HG02973 (cell line): ENCODE results near the gene ADTRP.
A peak's percentile ranks its signal among the peaks of the same experiment; 100 is the strongest.

Source experiments
- ATAC-seq: cut with Tn5 transposase; IDR thresholded peaks from one replicate; pipeline ENCODE4 v1.9.1; 2021; ENCODE audit warnings: moderate library complexity; ENCODE audit not compliant: unreplicated experiment

The ADTRP gene

GRCh38 chr6:11760015-11760473, 18.6 kb downstream of the ADTRP start:
- no peak for ATAC-seq

- ATAC-seq = no peak
Measured at GRCh38 chr6:11758878-11759277, 19.7 kb downstream of the ADTRP start.

- no peak for ATAC-seq
Measured at GRCh38 chr6:11756726-11757125, 21.9 kb downstream of the ADTRP start.

DNA sequence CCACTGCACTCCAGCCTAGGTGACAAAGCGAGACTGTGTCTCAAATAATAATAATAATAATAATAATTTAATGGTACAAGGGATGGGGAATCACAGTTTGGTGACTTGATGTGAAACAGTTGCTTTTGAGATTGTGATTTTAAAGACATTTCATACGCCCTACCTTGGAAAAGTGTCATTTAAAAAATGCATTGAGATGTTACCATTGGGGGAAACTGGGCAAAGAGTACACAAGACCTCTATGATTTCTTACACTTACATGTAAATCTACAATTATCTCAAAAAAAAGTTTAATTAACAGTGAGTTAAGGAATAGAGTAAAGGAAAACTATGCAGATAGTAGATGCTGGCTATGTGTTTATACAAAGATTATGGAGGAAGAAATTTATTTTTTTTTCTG, 22.3 kb downstream of the ADTRP start:
- ATAC-seq = no peak

DNA sequence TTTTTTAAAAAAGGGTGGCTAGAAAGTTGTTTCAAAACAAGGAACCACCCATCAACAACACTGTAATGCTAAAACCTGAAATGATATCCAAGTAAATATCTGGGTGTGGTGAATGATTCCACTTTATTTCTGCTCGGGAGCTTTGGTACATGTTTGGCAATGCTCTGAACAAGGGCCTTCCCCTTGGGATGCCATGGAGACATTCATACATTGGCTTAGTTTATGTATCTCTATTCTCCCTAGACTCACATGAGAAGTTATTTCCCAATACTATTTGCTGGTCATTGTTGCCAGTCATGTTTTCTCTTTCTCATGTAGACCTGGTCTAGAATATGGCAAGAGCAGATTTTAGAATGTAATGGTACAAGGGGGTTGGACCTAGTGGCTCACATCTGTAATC, 22.9 kb downstream of the ADTRP start:
- ATAC-seq = no peak

DNA sequence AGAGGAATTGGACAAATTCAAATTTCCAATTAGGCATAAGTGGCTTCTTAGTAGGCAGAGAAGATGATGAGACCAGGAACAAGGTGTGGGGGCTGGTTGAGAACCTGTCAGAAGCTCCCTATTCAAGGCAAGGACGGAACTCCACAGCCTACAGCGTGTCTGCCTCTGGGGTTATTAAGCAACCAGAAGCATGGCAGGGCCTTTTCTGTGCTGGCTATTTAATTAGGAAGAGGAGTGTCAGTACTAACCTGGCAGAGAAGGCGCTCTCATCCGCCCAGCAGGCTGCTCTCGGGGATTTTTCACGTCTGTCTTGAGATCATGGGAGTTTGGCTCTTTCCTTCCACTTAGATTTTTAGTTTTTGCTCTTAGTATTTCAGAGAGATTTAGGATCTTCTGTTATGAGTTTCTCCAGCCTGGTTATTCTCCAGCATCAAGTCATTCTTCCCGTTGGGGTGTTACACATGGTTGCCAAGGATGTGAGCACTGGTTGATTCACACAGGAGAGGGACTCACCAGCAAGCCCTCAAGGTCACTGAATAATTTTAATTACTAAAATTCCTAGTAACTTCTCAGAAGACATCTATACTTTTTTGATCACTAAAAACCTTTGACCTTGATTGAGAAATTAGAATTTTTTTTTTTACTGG, 23.9 kb downstream of the ADTRP start:
- no peak for ATAC-seq

DNA sequence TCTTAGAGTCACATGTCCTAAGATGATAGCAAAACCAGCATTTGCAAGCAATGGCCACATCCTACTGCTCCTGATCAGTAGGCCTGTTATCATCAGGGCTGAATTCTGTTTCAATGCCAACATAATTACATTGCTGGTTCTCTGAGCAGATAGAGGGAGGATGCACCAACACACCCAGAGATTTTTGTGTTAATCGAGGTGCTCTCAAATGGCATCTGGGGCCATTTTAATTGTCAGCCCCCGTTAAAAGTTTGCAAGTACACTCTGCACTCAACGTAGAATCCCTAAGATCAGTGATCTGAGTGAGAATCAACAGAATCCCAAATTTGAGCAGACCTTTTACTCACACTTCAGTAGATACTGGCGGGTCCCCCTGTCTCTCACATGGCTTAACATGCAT, 24.8 kb downstream of the ADTRP start:
- ATAC-seq = no peak

DNA sequence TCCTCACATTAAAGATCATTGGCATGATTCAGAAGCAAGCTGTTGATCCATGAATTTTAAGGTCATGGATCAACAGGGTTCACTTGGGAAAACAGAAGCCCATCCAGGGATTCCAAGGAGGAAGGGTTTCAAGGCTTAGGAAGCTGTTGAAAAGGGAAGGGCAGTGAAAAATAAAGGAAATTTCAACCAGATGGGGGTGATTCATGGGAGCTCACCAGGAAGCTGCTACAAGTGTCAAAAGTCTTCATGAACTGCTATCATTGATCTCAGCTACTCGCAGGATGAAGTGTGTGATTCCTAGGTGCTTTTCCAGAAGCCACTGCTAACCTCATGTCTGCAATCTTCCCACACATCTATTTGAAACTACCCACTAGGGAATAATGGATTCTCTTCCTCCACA, 26.2 kb downstream of the ADTRP start:
- no peak for ATAC-seq

DNA sequence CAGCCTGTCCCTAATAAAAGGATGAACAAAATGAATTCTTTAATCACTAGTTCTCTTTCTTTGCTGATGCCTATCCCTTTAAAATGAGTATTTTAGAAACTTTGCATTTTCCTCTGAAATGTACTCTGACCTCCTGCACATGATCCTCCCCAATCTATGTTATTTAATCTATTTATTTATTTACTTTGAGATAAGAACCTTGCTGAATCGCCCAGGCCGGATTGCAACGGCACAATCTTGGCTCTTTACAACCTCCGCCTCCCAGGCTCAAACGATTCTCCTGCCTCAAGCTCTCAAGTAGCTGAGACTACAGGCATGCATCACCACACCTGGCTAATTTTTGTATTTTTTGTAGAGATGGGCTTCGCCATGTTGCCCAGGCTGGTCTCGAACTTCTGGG, 27.9 kb downstream of the ADTRP start:
- no peak for ATAC-seq

DNA sequence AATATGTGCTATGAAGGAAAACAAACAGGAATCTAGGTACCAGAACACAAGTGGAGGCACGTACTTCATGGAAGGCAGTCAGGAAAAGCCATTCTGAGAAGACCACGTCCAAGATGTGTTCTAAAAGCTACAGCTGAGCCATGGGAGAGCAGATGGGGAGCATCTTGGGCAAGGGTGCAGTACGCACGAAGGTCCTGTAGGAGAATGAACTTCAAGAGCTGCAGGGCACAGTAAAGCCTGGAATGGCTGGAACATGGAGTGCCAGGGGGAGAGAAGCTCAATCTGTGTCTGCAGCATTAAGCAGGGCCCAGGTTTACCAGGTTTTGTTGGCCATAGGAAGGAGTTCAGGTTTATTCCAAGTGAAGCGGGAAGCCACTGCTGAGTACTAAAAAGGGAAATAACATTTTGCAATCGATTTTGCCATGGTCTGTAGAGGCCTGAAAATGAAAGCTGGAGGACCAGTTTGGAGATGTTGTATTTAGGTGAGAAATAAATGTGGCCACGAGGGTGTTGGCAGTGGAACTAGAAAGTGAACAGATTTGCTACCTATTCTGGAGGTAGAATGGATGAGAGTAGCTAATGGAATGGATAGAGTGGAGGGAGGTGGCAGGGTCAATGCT, 29.9 kb downstream of the ADTRP start:
- no peak for ATAC-seq

- no peak for ATAC-seq
Measured at GRCh38 chr6:11747021-11747420, 31.6 kb downstream of the ADTRP start.

DNA sequence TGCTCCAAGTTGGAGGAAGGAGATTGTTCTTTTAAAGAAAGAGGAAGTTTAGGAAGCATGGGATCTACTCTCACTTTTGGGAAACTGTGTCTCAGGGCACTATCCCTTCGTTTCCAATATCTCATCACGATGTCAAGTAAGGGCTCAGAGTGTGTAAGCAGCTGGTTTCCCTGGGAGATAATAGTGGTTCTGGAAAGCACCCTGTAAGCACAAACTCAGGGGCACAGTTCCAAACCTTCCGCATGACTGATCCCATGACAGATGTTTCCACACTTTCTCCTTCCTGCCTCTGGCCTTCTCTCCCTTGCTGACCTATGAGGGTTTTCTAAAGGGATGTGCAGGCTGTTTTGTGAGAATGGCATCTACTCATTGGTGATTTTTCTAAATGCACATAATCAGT, 33.9 kb downstream of the ADTRP start:
- ATAC-seq = no peak

GRCh38 chr6:11744101-11744500, 34.5 kb downstream of the ADTRP start:
- ATAC-seq = no peak

GRCh38 chr6:11740875-11741274, 37.7 kb downstream of the ADTRP start:
- no peak for ATAC-seq

DNA sequence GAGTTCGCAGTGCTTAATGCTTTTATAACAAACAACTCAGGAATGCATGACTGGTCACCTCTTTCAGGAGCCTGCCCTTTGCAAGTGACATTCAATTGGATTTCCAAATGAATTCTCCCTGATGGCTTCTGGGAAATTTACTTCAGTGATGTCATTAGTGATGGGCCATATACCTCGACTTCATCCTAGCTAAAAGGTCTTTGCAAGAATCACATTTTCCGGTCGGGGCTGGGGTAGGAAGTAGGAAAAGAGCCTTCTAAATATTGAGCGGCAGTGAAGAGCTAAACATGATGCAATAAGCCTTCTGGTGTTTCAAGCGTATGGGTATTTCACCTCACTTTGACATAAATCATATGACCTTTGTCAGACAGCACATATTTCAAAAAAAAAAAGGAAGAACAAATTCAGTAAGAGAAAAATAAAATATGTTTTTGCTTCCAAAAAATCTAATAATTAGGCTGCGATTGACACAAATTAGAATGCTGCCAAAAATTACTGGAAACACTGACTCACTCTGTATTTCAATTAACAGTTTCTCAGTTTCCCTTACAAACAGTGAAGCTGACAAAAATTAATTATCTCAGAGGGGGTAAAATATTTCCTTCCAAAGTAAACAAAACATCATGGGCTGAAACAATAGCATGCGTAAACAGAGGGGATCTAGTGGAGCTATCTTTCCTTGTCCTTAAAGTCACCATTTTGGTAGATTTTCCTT, 39.8 kb downstream of the ADTRP start:
- no peak for ATAC-seq

GRCh38 chr6:11738234-11738633, 40.4 kb downstream of the ADTRP start:
- no peak for ATAC-seq

DNA sequence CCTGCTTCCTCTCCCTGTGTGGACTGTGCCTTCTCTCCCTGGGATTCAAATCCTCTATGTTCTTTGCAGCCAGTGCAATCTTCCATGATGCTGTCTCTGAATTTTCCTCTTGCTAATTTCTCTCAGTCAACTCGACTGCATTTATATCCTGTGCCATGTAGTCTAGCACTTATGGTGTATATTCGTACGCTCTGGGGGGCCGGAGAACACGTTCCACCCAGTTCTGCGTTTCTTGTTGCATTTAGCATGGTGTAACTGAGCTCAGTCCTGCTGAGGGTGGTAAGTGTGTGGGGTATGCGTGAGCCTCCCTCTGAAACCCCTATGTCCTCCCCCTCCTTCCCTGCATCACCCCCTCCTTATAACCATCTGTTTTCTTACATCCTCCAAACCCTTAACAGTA, 42.0 kb downstream of the ADTRP start:
- no peak for ATAC-seq

DNA sequence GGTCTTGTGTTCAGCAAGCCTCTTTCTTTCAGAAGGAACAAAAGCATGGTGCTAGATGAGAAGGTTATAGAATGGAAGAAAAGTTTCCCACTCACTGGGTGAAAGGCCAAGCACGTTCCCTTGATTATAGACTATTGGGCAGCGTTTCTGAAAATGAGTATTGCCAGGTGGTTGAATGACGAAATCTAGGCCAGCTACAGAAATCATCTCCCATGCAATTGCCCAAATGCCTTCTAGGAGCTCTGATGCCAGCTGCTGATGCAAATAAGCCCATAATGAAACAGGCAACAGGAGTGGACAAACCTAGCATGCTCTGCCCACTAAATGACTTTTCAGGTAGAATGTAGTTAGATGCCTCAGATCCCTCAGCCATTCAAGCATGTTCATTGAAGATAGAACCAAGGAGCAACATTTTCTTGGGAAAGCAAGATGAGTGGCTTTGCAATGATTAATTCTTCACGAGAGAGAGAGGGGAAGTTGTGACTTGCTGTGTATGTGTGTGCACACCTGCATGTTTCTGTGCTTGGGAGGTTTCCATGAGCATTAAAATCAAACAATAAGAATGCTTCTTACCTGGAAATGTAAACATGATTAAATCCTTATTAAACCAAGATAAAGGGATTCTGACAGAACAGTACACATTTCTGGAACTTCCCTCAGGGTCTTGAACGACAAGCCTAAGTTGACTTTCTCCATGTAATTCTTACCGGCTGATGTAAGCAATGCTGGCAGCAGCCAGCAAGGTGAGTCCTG, 43.6 kb downstream of the ADTRP start:
- ATAC-seq = no peak

DNA sequence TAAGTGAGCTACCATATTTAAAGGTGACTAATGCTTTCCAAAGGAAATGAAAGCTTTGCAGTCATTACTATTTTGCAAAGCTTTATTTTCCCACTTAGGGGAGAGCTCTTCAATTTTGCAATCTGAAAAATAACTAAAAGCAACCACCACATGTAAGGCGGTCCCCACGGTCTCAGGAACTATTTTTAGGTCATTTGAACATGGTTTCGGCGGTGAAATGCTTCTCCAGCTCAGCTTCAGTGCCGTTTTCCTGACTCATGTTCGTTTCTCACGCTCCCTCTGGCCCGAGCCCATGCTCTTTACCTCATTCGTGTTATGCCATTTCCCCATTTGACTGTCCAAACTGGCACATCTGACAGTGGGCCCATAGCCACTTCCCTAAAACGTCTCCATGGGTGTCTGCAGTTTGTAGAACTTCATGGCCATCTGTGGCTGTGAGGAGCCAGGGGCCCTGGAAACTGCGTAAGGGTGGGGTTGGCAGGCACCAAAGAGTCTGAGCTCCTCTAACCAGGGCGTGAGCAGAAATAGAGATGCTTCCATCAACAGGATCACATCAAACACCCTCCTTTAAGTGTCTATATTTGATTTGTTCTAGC, 46.5 kb downstream of the ADTRP start:
- ATAC-seq = peak; percentile 72

GRCh38 chr6:11731423-11731822, 47.2 kb downstream of the ADTRP start:
- ATAC-seq = no peak

- ATAC-seq = peak; percentile 52
Measured at GRCh38 chr6:11730641-11731040, 48.0 kb downstream of the ADTRP start.
